ENCODE data around the gene YDJC.
"Not testable (repeated sequence)": the region's sequence is repeated elsewhere in the genome, so short reads cannot be mapped to it uniquely, and the experiment has no call there.

Gene YDJC, protein sequence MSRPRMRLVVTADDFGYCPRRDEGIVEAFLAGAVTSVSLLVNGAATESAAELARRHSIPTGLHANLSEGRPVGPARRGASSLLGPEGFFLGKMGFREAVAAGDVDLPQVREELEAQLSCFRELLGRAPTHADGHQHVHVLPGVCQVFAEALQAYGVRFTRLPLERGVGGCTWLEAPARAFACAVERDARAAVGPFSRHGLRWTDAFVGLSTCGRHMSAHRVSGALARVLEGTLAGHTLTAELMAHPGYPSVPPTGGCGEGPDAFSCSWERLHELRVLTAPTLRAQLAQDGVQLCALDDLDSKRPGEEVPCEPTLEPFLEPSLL

DNA sequence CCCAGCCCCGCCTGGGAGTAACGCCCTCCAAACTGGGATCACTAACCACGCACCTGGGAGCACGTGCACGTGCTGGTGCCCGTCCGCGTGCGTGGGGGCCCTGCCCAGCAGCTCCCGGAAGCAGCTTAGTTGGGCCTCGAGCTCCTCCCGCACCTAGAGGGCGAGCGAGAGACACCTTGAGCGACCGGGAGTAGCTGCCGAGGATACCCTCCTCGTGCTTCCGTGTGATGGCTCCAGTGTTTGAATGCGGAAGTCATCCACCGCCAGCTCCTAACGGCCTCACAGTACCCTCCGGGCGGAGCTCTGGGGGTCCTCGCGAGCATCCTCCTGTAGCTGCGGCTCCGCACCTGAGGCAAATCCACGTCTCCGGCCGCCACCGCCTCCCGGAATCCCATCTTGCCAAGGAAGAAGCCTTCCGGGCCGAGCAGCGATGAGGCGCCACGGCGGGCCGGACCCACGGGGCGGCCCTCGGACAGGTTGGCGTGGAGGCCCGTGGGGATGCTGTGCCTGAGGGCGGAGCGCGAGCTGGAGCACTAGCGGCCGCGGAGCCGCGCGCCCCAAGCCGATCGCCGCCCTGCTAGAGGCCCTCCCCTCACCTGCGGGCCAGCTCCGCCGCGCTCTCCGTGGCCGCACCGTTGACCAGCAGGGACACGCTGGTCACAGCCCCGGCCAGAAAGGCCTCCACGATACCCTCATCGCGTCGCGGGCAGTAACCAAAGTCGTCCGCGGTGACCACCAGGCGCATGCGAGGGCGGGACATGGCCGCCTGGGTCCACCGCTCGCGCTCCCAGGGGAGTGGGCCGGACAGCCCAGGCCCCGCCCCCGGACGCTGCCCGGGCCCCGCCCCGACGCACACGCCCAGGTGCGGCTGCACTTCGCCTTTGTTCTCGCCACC is at the start of gene YDJC:
YDJC (minus strand) TSS at position 768 of the 895 bp plus-strand sequence; CDS start at position 760, 8 bp downstream.
- in situ Hi-C loops (cut with MboI; ENCODE audit: low sequenced_read_pairs), result no loop called here

DNA sequence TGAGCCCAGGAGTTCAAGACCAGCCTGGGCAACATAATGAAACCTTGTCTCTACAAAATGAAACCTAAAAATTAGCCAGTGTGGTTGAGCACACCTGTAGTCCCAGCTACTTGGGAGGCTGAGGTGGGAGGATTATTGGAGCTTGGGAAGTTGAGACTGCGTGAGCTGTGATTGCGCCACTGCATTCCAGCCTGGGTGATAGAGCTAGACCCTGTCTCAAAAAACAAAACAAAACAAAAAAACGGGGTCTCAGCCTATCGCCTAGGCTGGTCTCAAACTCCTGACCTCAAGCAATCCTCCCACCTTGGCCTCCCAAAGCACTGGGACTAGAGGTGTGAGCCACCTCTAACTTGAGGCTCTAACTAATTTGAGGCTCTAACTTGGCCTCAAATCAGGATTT is 49.6 kb upstream of the YDJC start:
- in situ Hi-C loops (cut with MboI; ENCODE audit: low sequenced_read_pairs), result no loop called here

DNA sequence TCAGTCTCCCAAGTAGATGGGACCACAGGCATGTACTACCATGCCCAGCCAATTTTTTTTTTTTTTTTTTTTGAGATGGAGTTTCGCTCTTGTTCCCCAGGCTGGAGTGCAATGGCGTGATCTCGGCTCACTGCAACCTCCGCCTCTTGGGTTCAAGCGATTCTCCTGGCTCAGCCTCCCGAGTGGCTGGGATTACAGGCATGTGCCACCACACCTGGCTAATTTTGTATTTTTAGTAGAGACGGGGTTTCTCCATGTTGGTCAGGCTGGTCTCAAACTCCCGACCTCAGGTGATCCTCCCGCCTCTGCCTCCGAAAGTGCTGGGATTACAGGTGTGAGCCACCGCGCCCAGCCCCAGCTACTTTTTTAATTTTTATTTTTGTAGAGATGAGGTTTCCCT is 49.0 kb upstream of the YDJC start:
- in situ Hi-C loops (cut with MboI; ENCODE audit: low sequenced_read_pairs), result not testable (repeated sequence)

DNA sequence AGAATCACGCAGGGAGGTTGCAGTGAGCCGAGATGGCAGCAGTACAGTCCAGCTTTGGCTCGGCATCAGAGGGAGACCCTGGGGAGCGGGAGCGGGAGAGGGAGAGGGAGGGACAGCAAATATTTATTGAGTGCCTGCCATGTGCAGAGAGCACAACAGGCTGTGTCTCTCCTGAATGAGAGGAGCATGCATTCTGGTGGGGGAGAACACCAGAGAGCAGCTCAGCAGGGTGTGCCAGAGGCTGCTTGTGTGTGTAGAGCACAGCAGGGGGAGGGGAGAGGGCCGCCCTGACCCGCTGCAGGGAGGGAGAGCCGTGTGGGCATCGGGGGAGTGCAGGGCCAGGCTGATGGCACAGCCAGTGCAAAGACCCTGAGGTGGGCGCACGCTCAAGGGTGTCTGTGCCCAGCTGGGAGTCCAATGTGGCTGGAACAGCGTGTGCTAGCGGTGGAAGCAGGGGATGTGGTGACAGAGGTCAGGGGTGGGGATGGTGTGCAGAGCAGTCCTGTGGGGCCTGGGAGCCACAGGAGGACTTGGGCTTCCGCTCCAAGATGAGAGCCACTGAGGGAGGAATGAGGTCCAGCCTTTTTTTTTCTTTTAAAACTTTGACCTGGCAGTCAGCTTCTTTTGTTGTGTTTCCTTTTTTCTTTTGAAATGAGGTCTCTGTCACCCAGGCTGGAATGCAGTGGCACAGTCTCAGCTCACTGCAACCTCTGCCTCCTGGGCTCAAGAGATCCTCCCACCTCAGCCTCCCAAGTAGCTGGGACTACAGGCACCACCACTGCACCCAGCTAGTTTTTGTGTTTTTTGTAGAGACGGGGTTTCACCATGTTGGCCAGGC is 48.0 kb upstream of the YDJC start:
- in situ Hi-C loops (cut with MboI; ENCODE audit: low sequenced_read_pairs), result no loop called here

DNA sequence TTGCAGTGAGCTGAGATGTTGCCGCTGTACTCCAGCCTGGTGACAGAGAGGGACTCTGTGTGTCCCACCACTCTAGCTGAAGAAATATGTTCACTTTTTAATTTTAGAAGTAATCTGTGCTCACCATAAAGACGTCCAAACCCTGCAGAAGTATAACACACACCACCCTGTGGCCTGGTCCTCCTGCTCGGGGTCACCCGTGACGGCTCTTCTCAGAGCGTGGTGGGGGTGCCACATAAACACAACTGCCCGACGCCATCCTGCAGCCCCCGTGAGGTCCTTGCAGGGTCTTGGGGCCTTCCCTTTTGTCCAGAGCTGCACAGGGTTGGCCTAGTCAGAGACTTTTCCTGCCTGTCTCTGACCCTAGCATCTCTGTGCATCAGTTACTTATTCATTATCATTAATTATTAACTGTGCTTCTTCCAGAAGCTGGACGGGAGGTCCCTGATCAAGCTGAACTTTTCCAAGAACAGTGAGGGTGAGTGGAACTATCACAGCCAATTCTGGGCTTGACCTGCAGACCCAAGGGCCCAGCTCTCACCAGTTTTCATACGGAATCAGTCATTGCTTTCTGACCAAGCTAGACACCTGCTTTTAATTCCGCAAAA is 44.9 kb upstream of the YDJC start:
- in situ Hi-C loops (cut with MboI; ENCODE audit: low sequenced_read_pairs), result no loop called here

DNA sequence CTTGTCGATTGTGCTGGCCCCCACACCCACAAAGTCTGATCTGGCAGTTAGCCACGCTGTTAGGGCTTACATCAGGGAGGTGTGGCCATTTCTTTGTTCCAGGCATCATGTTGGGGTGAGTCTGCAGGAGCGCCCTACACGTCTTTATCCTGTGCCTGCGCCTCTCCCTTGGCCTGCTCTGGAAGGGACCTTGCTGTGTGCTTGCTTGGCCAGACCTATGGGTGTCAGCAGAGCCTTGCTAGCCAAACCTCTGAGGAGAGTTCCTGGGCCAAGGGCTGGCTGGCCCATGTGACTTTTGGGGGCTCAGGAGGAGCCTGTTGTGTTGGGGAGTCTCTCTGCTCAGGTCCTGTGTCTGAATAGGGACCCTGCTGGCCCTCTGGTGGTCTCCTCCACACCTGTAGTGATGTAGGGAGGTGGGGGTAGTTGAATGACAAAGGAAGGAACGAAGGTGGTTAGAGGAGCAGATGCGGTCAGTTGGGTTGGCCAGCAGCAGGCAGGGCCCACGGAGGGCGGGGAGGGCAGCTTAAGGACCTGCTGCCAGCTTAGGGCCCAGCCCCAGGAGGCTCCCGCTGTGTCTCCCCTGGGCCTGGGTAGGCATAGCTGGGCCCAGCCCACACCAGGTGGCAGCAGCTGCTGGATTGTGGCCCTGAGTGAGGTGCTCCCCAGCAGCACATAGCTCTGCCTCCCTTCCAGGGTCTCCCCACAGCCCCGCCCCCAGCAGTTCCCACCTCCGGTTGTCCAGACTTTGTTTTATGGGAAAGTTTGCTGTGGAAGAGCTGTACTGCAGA is 43.9 kb upstream of the YDJC start:
- in situ Hi-C loops (cut with MboI; ENCODE audit: low sequenced_read_pairs), result no loop called here

DNA sequence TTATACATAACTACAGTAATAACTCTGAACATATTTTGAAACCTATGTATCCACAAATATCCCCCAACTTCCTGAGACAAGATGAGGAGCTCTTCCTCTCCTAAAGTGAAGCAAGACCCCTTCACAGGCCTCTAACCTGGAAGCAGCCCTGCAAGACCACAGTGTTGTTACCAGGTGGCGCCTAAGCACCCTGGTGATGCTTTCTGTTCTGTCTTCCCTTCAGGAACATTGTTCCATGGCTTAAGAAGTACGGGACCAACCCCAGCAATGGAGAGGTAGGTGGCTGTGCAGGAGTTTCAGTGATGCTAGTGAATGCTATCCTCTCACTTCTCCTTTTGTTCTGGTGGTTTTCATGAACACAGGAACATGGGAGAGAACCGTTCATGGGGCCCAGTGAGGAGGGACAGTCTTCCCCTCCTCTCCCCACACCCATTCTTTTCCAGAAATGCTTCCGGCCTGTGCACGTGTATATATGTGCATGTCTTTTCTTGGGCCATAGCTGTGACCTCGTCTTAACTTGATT is 42.3 kb upstream of the YDJC start:
- in situ Hi-C loops (cut with MboI; ENCODE audit: low sequenced_read_pairs), result no loop called here

DNA sequence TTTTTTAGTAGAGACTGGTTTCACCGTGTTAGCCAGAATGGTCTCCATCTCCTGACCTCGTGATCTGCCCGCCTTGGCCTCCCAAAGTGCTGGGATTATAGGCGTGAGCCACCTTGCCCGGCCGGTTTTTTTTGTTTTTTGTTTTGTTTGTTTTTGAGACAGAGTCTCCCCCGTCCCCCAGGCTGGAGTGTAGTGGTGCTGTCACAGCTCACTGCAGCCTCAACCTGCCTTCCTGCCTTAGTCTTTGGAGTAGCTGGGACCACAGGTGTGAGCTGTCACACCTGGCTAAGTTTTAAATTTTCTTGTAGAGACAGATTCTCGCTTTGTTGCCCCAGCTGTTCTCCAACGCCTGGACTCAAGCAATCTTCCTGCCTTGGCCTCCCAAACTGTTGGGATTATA is 39.2 kb upstream of the YDJC start:
- in situ Hi-C loops (cut with MboI; ENCODE audit: low sequenced_read_pairs), result no loop called here

DNA sequence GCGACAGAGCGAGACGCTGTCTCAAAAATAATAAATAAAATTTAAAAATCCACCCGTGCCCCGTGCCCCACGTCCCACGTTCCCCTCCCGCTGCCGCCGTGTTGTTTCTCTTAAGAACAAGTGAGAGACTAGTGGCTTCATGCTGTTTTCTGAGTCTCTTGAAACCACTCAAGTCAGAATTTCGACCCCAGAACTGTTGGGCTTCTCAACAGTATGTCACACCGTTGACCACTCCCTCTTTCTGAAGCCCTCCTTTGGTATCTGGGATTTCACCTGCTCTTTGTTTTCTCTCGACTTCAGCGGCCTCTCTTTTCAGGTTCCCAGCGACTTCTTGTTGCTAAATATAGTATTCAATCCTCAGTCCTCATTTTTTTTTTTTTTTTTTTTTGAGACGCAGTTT is 37.0 kb upstream of the YDJC start:
- in situ Hi-C loops (cut with MboI; ENCODE audit: low sequenced_read_pairs), result no loop called here

DNA sequence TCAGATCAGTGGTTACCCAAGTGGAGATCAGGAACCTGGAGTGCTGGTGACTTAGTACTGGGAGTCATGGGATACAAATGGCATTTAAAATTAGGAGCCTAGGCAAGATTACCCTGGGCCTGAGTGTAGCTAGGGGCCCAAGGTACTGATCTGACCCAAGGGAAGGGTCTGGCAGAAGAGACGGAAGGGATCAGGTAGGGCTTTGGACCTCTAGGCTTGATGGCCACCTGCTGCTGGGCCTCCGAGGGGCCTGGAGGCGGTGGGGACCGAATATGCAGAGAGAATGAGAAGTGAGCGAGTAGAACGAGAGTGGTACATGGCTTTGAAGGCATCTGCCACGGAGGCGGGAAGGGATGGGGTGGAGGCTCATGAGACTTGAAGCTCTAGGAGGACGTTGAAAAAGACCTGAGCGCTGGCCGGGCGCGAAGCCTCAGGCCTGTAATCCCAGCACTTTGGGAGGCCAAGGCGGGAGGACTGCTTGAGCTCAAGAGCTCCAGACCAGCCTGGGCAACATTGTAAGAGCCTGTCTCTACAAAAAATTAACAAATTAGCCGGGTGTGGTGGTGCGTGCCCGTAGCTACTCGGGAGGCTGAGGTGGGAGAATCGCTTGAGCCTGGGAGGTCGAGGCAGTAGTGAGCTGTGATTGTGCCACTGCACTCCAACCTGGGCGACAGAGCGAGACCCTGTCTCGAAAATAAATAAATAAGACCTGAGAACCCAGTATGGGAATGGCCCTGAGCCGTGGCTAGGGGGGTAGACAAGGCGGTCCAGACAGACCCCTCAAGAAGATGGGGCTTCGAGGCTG is 35.4 kb upstream of the YDJC start:
- in situ Hi-C loops (cut with MboI; ENCODE audit: low sequenced_read_pairs), result no loop called here

DNA sequence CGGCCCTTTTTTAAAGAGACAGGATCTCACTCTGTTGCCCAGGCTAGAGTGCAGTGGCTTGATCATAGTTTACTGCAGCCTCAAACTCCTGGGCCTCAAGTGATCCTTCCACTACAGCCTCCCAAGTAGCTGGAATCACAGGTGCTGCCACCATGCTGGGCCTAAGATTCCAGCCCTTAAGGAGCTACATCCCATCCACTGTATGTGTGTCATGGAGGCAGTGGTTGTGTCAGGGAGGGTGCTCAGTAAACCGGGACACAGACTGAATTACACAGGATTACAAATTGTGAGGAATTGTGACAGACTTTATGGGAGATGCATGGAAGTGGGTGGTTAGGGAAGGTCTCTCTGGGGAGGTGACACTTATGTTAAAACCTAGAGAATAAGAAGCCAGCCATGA is 33.9 kb upstream of the YDJC start:
- in situ Hi-C loops (cut with MboI; ENCODE audit: low sequenced_read_pairs), result no loop called here

DNA sequence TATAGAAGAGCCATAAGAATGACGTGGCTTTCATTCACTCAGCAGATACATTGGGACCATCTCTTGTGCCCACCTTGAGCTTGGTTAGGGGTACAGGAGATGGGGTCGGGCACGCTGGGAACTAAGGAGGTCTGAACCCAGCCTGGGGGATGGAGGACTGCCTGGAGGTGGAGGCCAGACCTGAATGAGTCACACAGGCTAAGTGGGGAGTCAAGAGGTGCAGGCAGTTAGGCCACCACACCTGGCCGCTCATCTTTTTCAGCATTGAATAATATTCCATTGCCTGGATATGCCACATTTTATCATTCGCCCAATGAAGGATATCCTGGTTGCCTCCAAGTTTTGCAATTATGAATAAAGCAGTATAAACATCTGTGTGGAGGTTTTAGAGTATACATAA is 32.2 kb upstream of the YDJC start:
- in situ Hi-C loops (cut with MboI; ENCODE audit: low sequenced_read_pairs), result no loop called here

DNA sequence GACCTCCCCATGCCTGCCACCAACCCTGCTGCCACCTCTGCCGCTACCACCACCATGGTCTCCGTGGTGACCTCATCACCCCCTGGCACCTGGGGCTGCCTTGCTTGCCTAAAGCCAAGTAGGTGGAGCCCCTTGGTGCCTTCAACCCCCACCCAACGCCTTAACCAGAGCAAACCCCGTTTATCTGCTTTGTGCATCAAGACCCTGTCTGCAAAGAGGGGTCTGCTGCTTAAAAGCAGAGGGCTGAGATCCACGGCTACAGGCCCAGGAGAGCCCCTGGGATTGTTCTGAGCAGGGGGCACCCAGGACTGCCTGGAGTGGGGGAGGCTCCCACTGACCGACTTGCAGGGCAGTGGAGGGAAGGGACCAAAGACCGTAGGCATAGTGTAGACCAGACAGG is 31.1 kb upstream of the YDJC start:
- in situ Hi-C loops (cut with MboI; ENCODE audit: low sequenced_read_pairs), result no loop called here

DNA sequence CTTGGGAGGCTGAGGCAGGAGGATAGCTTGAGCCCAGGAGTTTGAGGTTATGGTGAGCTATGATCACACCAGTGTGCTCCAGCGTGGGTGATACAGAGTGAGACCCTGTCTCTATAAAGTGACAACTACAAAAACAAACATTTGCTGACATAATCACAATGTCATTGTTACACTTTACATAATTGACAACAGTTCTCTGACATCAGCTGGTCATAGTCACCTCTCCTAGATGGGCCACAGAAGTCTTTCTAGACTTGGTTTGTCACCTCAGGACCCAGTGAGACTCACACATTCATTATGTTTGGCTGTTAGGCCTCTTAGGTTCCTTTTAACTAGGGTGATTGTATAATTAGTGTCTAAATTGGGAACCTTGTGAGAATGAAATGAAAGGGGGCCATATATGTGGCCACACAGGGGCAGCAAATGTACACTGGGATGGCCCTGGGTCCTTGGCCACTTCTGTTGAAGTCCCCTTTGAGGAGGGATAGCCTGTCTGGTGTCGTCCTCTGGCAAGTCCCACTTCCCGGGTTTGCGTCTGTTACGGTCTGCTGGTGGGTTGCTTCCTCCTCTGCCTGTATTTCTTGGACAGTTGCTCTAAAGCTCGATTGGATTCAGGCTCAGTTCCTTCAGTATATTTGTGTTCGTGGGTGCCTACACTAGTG is 30.2 kb upstream of the YDJC start:
- in situ Hi-C loops (cut with MboI; ENCODE audit: low sequenced_read_pairs), result no loop called here

DNA sequence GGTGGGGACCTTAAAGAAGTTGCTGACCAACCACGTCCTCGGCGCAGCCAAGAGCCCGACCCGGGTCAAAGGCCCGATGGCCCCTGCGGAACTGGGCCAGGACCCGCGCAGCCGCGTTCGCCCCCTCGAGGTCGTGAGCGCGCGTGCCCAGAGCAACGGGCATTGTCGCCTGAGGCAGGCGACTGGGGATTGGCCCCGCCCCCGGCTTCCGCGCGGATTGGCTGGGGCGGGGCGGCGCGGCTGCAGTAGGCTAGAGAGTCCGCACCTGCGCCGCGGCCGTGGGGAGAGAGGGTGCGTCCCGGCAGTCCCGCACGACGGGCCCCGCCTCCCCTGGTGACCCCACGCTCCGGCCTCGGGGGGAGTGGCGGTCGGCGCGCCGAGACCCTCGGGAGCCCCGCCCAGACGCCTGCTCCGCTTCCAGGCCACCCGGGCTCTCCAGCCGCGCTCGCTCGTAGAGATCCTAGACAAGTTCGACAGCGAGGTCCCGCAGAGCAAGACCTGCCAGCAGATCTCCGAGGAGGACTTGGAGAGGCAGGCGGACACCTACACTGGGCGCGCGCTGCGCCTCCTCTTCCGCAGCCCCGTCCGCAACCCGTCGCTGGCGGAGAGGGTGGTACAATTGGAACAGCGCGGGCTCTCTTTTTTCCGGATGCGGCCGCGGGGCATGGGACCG is 27.7 kb upstream of the YDJC start:
- in situ Hi-C loops (cut with MboI; ENCODE audit: low sequenced_read_pairs), result no loop called here

DNA sequence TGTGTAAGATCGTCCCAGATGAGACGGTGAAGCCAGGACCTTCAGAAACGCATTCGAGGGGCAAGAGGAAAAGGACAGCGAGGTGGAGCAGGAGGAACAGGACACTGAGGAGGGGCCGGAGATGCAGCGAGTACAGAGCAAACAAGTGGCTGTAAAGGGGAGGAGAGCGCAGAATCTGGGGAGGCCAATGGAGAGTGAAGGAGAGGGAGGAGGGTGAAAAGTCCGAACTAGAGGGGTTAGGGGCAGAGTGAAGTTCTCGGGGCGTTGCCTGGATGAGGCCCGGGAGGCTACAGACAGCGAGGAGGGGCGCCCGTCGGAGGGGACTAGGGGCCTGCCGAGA is 27.2 kb upstream of the YDJC start:
- in situ Hi-C loops (cut with MboI; ENCODE audit: low sequenced_read_pairs), result no loop called here

DNA sequence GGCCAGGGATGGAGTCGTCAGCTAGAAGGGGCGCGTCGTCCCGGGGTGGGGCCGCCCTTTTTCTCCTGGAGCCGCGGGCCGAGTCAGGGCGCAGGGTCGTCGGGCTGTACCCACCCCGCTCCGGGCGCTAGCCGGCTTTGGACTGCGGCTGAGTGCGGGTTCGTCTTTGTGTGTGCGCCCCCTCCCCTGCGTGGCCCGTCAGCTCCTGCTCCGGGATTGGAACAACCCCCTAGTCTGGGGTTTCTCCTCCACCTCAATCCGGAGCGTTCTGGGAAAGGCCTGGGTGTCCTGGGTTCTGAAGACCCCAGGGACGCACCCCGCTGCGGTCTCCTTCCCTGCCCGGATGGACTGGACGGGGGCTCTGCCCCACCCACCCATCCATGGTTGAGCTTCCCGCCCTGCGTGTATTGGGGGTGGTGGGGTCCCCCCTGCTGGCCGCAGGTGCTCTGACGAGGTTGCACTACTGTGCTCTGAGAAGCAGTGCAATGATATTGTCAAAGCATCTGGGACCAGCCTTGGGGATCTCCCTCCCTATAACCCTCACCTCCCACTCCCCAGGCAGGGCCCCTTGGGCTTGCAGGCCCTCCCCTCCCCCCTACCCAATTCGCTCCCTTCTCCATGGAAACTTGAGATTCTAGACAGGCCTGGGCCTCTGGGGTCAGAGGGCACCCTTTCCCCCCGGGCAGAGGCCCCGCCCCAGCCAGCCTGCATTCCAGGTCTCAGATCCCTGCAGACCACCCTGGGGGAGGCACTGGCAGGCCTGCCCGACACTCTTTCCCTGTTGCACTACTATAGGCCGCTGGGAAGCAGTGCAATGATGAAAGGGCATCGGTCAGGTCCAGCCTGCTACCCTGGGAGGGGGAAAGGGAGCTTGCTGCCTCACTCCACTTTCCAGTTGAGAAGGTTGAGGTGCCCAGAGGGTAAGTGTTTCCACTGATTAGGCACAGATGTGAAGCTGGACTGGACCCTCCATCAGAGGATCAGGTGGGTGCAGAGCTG is 23.0 kb upstream of the YDJC start:
- in situ Hi-C loops (cut with MboI; ENCODE audit: low sequenced_read_pairs), result no loop called here
